Erythroblast (primary cell): Measurements from ENCODE around the gene CHST3.
A peak's percentile ranks its signal among the peaks of the same experiment; 100 is the strongest.

Experiments used
- DNase-seq, 2 experiments: peaks; one replicate each; lab custom pipeline; 2025; lab: John Stamatoyannopoulos, UW
- GATA1 ChIP-seq: IDR thresholded peaks from 2 replicates; pipeline ENCODE4 v1.6.1; 2011; ENCODE audit warnings: low read depth, mild to moderate bottlenecking, control low read depth, low read length, moderate library complexity
- POLR2A ChIP-seq: IDR thresholded peaks from 2 replicates; pipeline ENCODE4 v1.6.1; 2011; ENCODE audit warnings: mild to moderate bottlenecking, low read length

Gene CHST3

GRCh38 chr10:72056932-72057751, 92.9 kb downstream of the CHST3 start:
- no peak for DNase-seq
- TF ChIP-seq GATA1 (no peak), POLR2A (no peak)

DNA sequence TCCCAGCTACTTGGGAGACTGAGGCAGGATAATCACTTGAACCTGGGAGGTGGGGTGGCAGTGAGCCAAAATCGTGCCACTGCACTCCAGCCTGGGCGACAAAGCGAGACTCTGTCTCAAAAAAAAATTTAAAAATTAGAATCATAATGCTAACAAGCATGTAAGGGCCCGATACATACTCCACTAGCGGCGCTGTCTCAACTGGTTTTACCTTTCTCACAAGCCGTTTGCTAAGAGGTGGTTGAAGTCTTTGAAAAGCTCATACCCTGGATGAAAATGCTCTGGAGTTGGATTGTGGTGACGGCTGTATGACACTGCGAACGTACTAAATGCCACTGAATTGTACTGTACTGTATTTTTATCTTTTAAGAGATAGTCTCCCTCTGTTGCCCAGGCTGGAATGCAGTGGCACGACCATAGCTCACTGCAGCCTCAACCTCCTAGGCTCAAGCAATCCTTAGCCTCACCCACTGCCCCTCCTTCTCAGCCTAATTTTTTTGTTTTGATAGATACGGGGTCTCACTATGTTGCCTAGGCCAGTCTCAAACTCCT, 94.2 kb downstream of the CHST3 start:
- DNase-seq: no peak
- no peak for TF ChIP-seq GATA1
- no peak for TF ChIP-seq POLR2A

GRCh38 chr10:72058989-72059842, 95.0 kb downstream of the CHST3 start:
- DNase-seq: no peak

DNA sequence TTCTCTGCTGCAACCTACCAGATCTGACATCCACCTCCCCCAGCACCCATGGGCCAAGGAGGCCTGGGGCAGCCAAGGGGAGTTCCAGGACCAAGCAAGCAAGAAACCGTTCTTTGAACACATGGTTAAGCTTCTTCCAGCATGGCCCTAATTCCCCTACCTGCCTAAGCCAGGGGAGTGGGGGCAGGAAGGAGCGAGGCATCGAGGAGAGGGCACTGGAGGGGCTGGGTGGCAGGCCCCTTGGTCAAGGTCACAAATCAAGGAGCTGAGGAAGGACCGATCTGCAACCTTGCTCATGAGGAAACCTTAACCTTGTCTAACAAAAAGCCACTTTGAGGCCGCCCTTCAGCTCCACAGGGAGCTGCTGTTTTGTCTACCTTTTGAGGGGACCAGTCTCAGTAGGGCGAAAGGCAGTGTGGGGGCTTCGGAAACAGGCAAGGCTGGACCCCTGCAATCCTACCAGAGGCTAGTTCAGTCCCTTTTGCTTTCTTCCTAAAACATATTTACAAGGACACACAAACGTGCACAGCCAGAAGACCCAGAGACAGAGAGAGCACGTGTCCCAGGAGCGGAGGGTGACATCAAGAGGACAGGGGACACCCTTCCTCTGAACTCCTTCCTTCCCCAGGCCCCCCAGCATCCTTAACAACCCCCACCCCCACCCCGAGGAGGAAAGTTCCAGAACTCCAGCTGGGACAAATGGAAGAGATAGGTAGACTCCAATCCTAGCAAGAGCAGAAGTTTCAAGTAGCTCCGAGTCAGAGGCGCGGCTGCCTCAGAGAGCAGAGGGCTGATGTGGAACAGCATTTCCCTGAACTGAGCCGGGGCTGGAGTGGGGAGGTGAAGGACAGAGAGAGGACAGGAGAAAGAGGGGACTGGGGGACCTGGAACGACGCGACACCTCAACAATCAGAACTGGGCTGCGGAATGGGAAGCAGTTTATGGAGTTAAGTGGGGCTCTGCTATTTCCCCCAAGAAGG, 95.9 kb downstream of the CHST3 start:
- DNase-seq: no peak
- TF ChIP-seq GATA1 (no peak), POLR2A (no peak)

More at GRCh38 chr10:72058989-72059842, 95.0 kb downstream of the CHST3 start:
- TF ChIP-seq GATA1 (no peak), POLR2A (no peak)

DNA sequence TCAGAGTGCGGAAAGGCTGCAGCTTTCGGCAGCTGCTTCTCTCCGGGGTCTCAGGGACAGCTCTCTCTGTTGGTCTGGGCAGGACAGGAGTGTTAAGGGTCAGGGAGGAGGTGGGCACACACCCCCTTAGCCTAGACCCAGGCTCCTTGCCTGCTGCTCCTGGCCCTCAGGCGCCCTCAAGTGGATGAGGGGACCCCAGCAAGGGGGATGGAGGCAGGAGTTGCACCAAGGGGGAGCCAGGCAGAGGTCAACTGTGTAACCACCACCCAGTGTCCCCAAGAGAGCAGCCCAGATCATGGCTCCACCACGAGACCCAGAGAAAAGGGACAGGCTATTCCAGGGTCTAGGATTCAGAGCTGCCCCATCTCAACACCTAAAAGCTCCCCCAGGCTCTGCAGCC, 97.3 kb downstream of the CHST3 start:
- TF ChIP-seq POLR2A: no peak
- no peak for TF ChIP-seq GATA1
- peak in 1 of 2 experiments; percentile 9 for DNase-seq

GRCh38 chr10:72061930-72062329, 97.7 kb downstream of the CHST3 start:
- DNase-seq: no peak
- TF ChIP-seq POLR2A (no peak), GATA1 (no peak)

DNA sequence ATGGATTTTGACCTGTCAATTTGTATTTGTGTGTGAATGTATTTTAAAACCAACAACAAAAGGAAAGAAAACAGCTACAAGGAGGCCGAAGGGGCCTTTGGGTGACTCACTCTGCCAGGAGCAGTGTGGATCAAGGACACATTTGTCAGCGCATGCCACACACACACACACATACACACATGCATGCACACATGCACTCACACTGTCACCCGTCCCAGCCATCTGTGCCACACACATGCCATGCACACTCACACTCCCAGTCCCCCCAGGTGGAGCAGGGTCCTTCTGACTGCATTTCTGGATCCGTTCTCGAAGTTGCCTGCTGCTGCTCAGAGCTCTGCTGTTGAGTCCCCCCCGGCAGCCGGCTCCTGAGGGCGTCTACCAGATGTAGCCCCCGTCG, 98.2 kb downstream of the CHST3 start:
- DNase-seq: no peak
- no peak for TF ChIP-seq POLR2A
- no peak for TF ChIP-seq GATA1
